ENCODE data around the gene PAPSS1.

DNA sequence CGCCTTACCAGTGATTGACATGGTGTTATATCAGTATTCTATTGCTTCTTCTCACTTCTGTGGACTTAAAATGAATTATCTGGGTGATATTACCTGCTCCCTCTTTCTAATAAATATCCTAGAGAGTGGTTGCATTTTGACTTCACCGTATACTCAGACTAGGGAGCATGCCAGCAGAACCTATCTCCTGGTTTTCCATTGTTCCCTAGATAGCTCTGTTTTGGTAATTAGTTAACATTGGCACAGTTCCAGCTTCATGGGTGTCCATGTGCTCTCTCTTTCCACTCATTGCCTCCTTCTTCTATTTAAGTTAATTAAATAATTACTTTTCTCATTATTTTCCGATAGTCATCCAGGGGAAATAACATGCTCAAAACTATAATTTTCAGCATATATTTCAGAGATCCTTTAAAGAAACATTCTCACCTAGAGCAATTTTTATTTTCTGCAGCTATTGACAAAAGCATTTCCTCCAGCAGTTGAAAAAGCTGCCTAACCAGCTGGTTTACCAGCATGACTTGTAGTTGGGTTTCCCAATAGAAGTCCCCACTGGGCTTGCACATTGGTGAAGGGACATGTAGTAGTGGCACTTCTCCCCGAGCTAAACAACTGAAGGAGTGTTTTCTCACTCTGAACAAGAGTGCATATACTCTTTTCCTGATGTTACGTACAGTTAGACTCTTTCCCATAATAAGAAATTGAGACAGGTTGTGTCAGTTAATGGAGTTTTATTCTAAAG, 27.9 kb upstream of the PAPSS1 start:
- TF ChIP-seq EP300 (IDR thresholded peaks at IDR 0.05; ENCODE audit: borderline replicate concordance in 1 of 2, low read depth in 2 of 2, low read length in 2 of 2), result no peak
- TF ChIP-seq, protein P1, sequence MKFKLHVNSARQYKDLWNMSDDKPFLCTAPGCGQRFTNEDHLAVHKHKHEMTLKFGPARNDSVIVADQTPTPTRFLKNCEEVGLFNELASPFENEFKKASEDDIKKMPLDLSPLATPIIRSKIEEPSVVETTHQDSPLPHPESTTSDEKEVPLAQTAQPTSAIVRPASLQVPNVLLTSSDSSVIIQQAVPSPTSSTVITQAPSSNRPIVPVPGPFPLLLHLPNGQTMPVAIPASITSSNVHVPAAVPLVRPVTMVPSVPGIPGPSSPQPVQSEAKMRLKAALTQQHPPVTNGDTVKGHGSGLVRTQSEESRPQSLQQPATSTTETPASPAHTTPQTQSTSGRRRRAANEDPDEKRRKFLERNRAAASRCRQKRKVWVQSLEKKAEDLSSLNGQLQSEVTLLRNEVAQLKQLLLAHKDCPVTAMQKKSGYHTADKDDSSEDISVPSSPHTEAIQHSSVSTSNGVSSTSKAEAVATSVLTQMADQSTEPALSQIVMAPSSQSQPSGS (IDR thresholded peaks at IDR 0.05; ENCODE audit: low read length), result no peak
- no peak for TF ChIP-seq SUZ12 (IDR thresholded peaks at IDR 0.05; ENCODE audit: low read length)
- TF ChIP-seq, protein P2, sequence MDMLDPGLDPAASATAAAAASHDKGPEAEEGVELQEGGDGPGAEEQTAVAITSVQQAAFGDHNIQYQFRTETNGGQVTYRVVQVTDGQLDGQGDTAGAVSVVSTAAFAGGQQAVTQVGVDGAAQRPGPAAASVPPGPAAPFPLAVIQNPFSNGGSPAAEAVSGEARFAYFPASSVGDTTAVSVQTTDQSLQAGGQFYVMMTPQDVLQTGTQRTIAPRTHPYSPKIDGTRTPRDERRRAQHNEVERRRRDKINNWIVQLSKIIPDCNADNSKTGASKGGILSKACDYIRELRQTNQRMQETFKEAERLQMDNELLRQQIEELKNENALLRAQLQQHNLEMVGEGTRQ (IDR thresholded peaks at IDR 0.05; ENCODE audit: low read length), result no peak
- TF ChIP-seq, protein P3, sequence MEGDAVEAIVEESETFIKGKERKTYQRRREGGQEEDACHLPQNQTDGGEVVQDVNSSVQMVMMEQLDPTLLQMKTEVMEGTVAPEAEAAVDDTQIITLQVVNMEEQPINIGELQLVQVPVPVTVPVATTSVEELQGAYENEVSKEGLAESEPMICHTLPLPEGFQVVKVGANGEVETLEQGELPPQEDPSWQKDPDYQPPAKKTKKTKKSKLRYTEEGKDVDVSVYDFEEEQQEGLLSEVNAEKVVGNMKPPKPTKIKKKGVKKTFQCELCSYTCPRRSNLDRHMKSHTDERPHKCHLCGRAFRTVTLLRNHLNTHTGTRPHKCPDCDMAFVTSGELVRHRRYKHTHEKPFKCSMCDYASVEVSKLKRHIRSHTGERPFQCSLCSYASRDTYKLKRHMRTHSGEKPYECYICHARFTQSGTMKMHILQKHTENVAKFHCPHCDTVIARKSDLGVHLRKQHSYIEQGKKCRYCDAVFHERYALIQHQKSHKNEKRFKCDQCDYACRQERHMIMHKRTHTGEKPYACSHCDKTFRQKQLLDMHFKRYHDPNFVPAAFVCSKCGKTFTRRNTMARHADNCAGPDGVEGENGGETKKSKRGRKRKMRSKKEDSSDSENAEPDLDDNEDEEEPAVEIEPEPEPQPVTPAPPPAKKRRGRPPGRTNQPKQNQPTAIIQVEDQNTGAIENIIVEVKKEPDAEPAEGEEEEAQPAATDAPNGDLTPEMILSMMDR (IDR thresholded peaks at IDR 0.05; ENCODE audit: control extremely low read depth in 1 of 3, insufficient read depth in 1 of 3, low read depth in 1 of 3, low read length in 3 of 3), result no peak
- TF ChIP-seq POLR2A (IDR thresholded peaks at IDR 0.05; ENCODE audit: control extremely low read depth in 1 of 2, low read depth in 2 of 2, low read length in 2 of 2), result no peak
- TF ChIP-seq SP1 (IDR thresholded peaks at IDR 0.05; ENCODE audit: low read depth, low read length), result no peak
- TF ChIP-seq ASH2L (IDR thresholded peaks at IDR 0.05; ENCODE audit: low read length), result no peak
- TF ChIP-seq CHD1 (IDR thresholded peaks at IDR 0.05; ENCODE audit: low read depth, low read length), result no peak
- TF ChIP-seq EGR1 (IDR thresholded peaks at IDR 0.05; ENCODE audit: borderline replicate concordance, low read depth, low read length), result no peak
- TF ChIP-seq EZH2 (IDR thresholded peaks at IDR 0.05; ENCODE audit: low read depth, low read length, severe bottlenecking), result no peak
- no peak for TF ChIP-seq RNF2 (IDR thresholded peaks at IDR 0.05; ENCODE audit: borderline replicate concordance, low read depth, low read length, missing control alignments, poor library complexity, severe bottlenecking)

Data from H1 (cell line).